PC-9 (cell line): Measurements from ENCODE around the gene CHCHD2. TPM values are rescaled to one million over a fixed set of nuclear protein-coding genes. Genes with fewer than 3 reads are reported as not detected.
"Not testable (repeated sequence)": the region's sequence is repeated elsewhere in the genome, so short reads cannot be mapped to it uniquely, and the experiment has no call there.

Experiments
- BruUV-seq: library from RNA; stranded (reverse); fragments of 400-500 nt; replicated peaks from 2 replicates; lab custom pipeline; 2021; lab: Mats Ljungman, UMichigan
- CTCF ChIA-PET: fragments of 300-600 bp; sonication (Branson Sonifier 250); formaldehyde crosslinking; loops from one replicate; lab custom pipeline; 2022; ENCODE audit warnings: antibody characterized with exemption; lab: Charles Lee
- POLR2A ChIA-PET: fragments of 300-600 bp; sonication (Branson Sonifier 250); formaldehyde crosslinking; loops from one replicate; lab custom pipeline; 2022; ENCODE audit warnings: antibody characterized with exemption; ENCODE audit not compliant: unreplicated experiment; lab: Charles Lee
- DNase-seq, 2 experiments: peaks; one replicate each; pipeline versions ENCODE4 v3.0.0 to v3.0.0-alpha.2; 2015 to 2022; ENCODE audit warnings: mixed read lengths in 1 of 2
- H2AFZ ChIP-seq: fragments of 200-600 bp; sonication (generic); 2 replicates; pipeline ENCODE4 v1.8.1; 2017; ENCODE audit warnings: antibody characterized with exemption
- H3F3A ChIP-seq: fragments of 200-600 bp; sonication (generic); 2 replicates; pipeline ENCODE4 v1.8.1; 2017; ENCODE audit warnings: antibody characterized with exemption, mild to moderate bottlenecking, low read depth; ENCODE audit not compliant: insufficient read depth
- H3K27ac ChIP-seq: fragments of 200-600 bp; sonication (generic); 2 replicates; pipeline ENCODE4 v1.6.1; 2016; ENCODE audit warnings: mixed run types
- H3K27me3 ChIP-seq: fragments of 200-600 bp; sonication (generic); 2 replicates; pipeline ENCODE4 v1.6.1; 2016; ENCODE audit warnings: low read depth, mixed run types; ENCODE audit not compliant: insufficient read depth
- H3K36me3 ChIP-seq: fragments of 200-600 bp; sonication (generic); 2 replicates; pipeline ENCODE4 v1.6.1; 2016; ENCODE audit warnings: low read depth, mixed run types
- H3K4me1 ChIP-seq: fragments of 200-600 bp; sonication (generic); replicated peaks from 2 replicates; pipeline ENCODE4 v1.6.1; 2016; ENCODE audit warnings: mixed run types; ENCODE audit not compliant: insufficient read depth
- H3K4me2 ChIP-seq: fragments of 200-600 bp; sonication (generic); 2 replicates; pipeline ENCODE4 v1.6.1; 2017; ENCODE audit warnings: mixed run types
- H3K4me3 ChIP-seq: fragments of 200-600 bp; sonication (generic); 2 replicates; pipeline ENCODE4 v1.6.1; 2016; ENCODE audit warnings: mixed run types
- H3K79me2 ChIP-seq: fragments of 200-600 bp; sonication (generic); 2 replicates; pipeline ENCODE4 v1.6.1; 2017; ENCODE audit warnings: low read depth, mixed run types
- H3K9me2 ChIP-seq: fragments of 200-600 bp; sonication (generic); 2 replicates; pipeline ENCODE4 v1.8.1; 2017; ENCODE audit warnings: mild to moderate bottlenecking; ENCODE audit not compliant: insufficient read depth
- H3K9me3 ChIP-seq: fragments of 200-600 bp; sonication (generic); 2 replicates; pipeline ENCODE4 v1.8.1; 2016; ENCODE audit warnings: low read depth; ENCODE audit not compliant: insufficient read depth
- H4K20me1 ChIP-seq: fragments of 200-600 bp; sonication (generic); 2 replicates; pipeline ENCODE4 v1.8.1; 2017; ENCODE audit not compliant: insufficient read depth
- CTCF ChIP-seq: fragments of 200-600 bp; sonication (generic); conservative IDR thresholded peaks from 2 replicates; pipeline ENCODE4 v1.6.1; 2017; ENCODE audit warnings: mixed run types, antibody characterized with exemption, mild to moderate bottlenecking, moderate library complexity
- EZH2 ChIP-seq: fragments of 200-600 bp; sonication (generic); IDR thresholded peaks from 2 replicates; pipeline ENCODE4 v1.8.0; 2017; ENCODE audit warnings: antibody characterized with exemption, low read depth
- intact Hi-C: fragments of 100-400 bp; cut with micrococcal nuclease; formaldehyde crosslinking; loops from one replicate; pipeline ENCODE4 v1.10.0; 2022; ENCODE audit not compliant: unreplicated experiment
- total RNA-seq: library from RNA; stranded (reverse); gene quantifications from 2 replicates; pipeline ENCODE4 v1.2.3, GENCODE V29; 2021

The CHCHD2 gene
- total RNA-seq, 1 experiment from 2014 or later, result 978 TPM

DNA sequence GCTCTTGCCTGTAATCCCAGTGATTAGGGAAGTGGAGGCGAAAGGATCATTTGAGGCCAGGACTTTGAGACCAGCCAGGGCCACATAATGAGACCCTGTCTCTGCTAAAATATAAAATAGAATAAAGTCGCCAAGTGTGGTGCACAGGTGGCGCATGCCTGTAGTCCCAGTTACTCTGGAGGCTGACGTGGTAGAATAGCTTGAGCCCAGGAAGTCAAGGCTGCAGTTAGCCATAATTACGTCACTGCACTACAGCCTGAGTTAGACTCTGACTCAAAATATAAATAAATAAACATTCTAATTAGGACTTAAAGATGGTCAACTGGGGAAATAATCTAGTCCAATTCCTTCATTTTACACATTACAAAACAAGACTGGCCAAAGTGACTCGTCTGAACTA is 768 bp downstream of the CHCHD2 start:
- BruUV-seq, result no TSS peak
- Histone ChIP-seq H3K9me3 (no peaks in the 10 kb centered on the region), H3K9me2 (no peaks in the 10 kb centered on the region), H3F3A (peaks cover 49% of the 10 kb centered on the region), H3K27me3 (no peaks in the 10 kb centered on the region), H3K4me1 (peaks cover 25% of the 10 kb centered on the region), H3K4me2 (peak overlapping the region; percentile 84), H3K79me2 (peaks cover 46% of the 10 kb centered on the region), H3K27ac (peak overlapping the region; percentile 73), H4K20me1 (peaks cover 50% of the 10 kb centered on the region), H3K4me3 (peak overlapping the region; percentile 74), H2AFZ (peak overlapping the region; percentile 75), H3K36me3 (peaks cover 45% of the 10 kb centered on the region)
- ChIA-PET POLR2A (interaction anchor here (0.7 kb wide), 1 partner anchor 91 kb away, joined by 3 read pairs; no protein-coding TSS in a partner anchor), CTCF (interaction anchor here (0.7 kb wide), 1 partner anchor 551 kb away, joined by 8 read pairs; no protein-coding TSS in a partner anchor)
- intact Hi-C loops, result loop anchor here (5.0 kb wide), 1 partner anchor 43 kb away; the partner anchor contains the start of gene SUMF2
- peak; percentile 40 to 79 for DNase-seq
- TF ChIP-seq EZH2, result no peak

GRCh38 chr7:56104138-56104537 is 2.1 kb downstream of the CHCHD2 start:
- intact Hi-C loops, H3K27me3 ChIP-seq, H2AFZ ChIP-seq, H3K27ac ChIP-seq, H3K9me3 ChIP-seq, H3K9me2 ChIP-seq, BruUV-seq, DNase-seq, CTCF ChIA-PET, H3K4me3 ChIP-seq: not testable (repeated sequence)
- Histone ChIP-seq H3F3A (peaks cover 63% of the 10 kb centered on the region), H3K36me3 (peaks cover 59% of the 10 kb centered on the region), H3K4me1 (peaks cover 25% of the 10 kb centered on the region), H3K79me2 (peaks cover 46% of the 10 kb centered on the region), H3K4me2 (peak overlapping the region; percentile 84), H4K20me1 (peaks cover 62% of the 10 kb centered on the region)
- POLR2A ChIA-PET, result interaction anchor here (0.6 kb wide), 1 partner anchor 29 kb away, joined by 4 read pairs; no protein-coding TSS in a partner anchor

- no TSS peak for BruUV-seq
- POLR2A ChIA-PET, result interaction anchor here (0.6 kb wide), 1 partner anchor 135 kb away, joined by 3 read pairs; no protein-coding TSS in a partner anchor
- CTCF ChIA-PET, result no interaction called here
- no peak overlapping the region for H3K27ac ChIP-seq
- H3K4me3 ChIP-seq, result no peak overlapping the region
- peaks cover 29% of the 10 kb centered on the region for H3K79me2 ChIP-seq
- intact Hi-C loops, result no loop called here
- peaks cover 86% of the 10 kb centered on the region for H3F3A ChIP-seq
- H3K9me2 ChIP-seq, result no peaks in the 10 kb centered on the region
- peaks cover 53% of the 10 kb centered on the region for H3K36me3 ChIP-seq
- no peak overlapping the region for H3K4me2 ChIP-seq
- peaks cover 56% of the 10 kb centered on the region for H4K20me1 ChIP-seq
- H3K9me3 ChIP-seq, result no peaks in the 10 kb centered on the region
- no peaks in the 10 kb centered on the region for H3K27me3 ChIP-seq
- H3K4me1 ChIP-seq, result peaks cover 12% of the 10 kb centered on the region
- no peak for TF ChIP-seq EZH2
- TF ChIP-seq CTCF, result 0 out of 2 replicates have a peak, but pooled peaks have one; percentile 28
- no peak for DNase-seq
- no peak overlapping the region for H2AFZ ChIP-seq
These were observed 6.6 kb downstream of the CHCHD2 start for GRCh38 chr7:56099653-56100052.

DNA sequence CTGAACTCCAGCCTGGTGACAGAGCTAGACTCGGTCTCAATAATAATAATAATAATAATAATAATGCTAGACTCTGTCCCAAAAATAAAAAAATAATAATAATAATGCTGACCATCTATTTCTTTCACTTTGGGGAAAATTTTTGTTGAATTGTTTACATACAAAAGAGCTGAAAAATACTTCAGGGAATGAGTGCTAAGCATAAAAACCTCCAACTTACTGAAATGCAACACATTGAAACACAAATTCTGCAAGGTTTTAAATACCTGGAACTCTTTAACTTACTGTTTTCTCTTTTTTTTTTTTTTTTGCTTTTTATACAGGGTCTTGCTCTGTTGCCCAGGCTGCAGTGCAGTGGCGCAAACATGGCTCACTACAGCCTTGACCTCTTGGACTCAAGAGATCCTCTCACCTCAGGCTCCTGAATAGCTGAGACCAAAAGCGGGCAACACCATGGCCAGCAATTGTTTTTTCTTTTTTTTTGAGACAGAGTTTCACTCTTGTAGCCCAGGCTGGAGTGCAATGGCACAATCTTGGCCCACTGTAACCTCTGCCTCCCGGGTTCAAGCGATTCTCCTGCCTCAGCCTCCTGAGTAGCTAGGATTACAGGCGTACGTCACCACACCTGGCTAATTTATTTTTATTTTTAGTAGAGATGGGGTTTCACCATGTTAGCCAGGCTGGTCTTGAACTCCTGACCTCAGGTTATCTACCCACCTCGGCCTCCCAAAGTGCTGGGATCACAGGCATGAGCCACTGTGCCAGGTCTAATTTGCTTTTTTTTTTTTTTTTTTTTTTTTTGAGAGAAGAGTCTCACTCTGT is 7.9 kb downstream of the CHCHD2 start:
- BruUV-seq, CTCF ChIA-PET: not testable (repeated sequence)

More for the DNA sequence above, 7.9 kb downstream of the CHCHD2 start:
- intact Hi-C loops, DNase-seq, POLR2A ChIA-PET, H3K9me2 ChIP-seq, H2AFZ ChIP-seq, H3K4me2 ChIP-seq, H3K4me1 ChIP-seq, H3K4me3 ChIP-seq, H3K27ac ChIP-seq, H3K27me3 ChIP-seq, H3K9me3 ChIP-seq: not testable (repeated sequence)
- peaks cover 44% of the 10 kb centered on the region for H3K36me3 ChIP-seq
- H4K20me1 ChIP-seq, result peaks cover 43% of the 10 kb centered on the region
- H3F3A ChIP-seq, result peaks cover 74% of the 10 kb centered on the region
- H3K79me2 ChIP-seq, result peaks cover 17% of the 10 kb centered on the region
